Colonic mucosa (tissue), 4 donors: Measurements from ENCODE around the gene SHC3. TPM values are rescaled to one million over a fixed set of nuclear protein-coding genes. Genes with fewer than 3 reads are reported as not detected.

Experiments
- DNase-seq: peaks from one replicate; pipeline ENCODE4 v3.0.0-alpha.2; 2020
- H3K27ac ChIP-seq: fragments of 200-600 bp; one replicate; pipeline ENCODE4 v1.8.0; 2021
- H3K27me3 ChIP-seq: fragments of 200-600 bp; one replicate; pipeline ENCODE4 v1.8.0; 2021
- H3K36me3 ChIP-seq: fragments of 200-600 bp; one replicate; pipeline ENCODE4 v1.8.0; 2021
- H3K4me1 ChIP-seq: fragments of 200-600 bp; one replicate; pipeline ENCODE4 v1.8.0; 2021; ENCODE audit warnings: mild to moderate bottlenecking
- H3K4me3 ChIP-seq: fragments of 200-600 bp; one replicate; pipeline ENCODE4 v1.8.0; 2021
- H3K9ac ChIP-seq, 2 donors: one replicate each; pipeline ENCODE4 v1.7.0; 2013; ENCODE audit warnings: control low read depth in 2 of 2, low read depth in 2 of 2, low read length in 2 of 2
- H3K9me3 ChIP-seq: fragments of 200-600 bp; one replicate; pipeline ENCODE4 v1.8.0; 2021
- CTCF ChIP-seq: fragments of 200-600 bp; IDR thresholded peaks from one replicate; pipeline ENCODE4 v1.8.0; 2022; ENCODE audit warnings: antibody characterized with exemption, mild to moderate bottlenecking
- intact Hi-C: fragments of 100-400 bp; cut with DNase I; formaldehyde crosslinking; loops from one replicate; pipeline ENCODE4 v1.14.1; 2022
- total RNA-seq, 2 donors: library from RNA; stranded (reverse); fragmentation: NEBNext Ultra II Directional in 1 of 2; extraction: Animal tissue kit (Norgen Biotek cat#: 25700) in 1 of 2; gene quantifications; one replicate each; pipeline ENCODE4 v1.2.1, GENCODE V29; 2021
- donor health status: healthy.
- donor health status: DM: no; HTN: no; CAD: no.
- donor health status: DM: no; HTN: no; CAD: no.

SHC3 gene
- total RNA-seq, 2 donors from 2014 or later: 0.32 to 0.58 TPM

GRCh38 chr9:89191004-89191403, 12.4 kb upstream of the SHC3 start:
- H3K36me3 ChIP-seq: no peaks in the 10 kb centered on the region
- no peak overlapping the region for H3K9ac ChIP-seq
- no peak overlapping the region for H3K27ac ChIP-seq
- intact Hi-C loops: no loop called here
- no peaks in the 10 kb centered on the region for H3K4me1 ChIP-seq
- H3K27me3 ChIP-seq: no peaks in the 10 kb centered on the region
- H3K4me3 ChIP-seq: no peak overlapping the region
- no peak for TF ChIP-seq CTCF
- H3K9me3 ChIP-seq: no peaks in the 10 kb centered on the region
- DNase-seq: no peak

GRCh38 chr9:89189215-89189614, 10.6 kb upstream of the SHC3 start:
- H3K36me3 ChIP-seq: no peaks in the 10 kb centered on the region
- H3K9ac ChIP-seq: no peak overlapping the region
- TF ChIP-seq CTCF: no peak
- DNase-seq: no peak
- H3K27me3 ChIP-seq: no peaks in the 10 kb centered on the region
- no peaks in the 10 kb centered on the region for H3K4me1 ChIP-seq
- no peak overlapping the region for H3K4me3 ChIP-seq
- H3K27ac ChIP-seq: no peak overlapping the region
- H3K9me3 ChIP-seq: no peaks in the 10 kb centered on the region
- intact Hi-C loops: loop anchor here (10.0 kb wide), 1 partner anchor 56 kb away; no protein-coding TSS in a partner anchor

- DNase-seq: no peak
- Histone ChIP-seq H3K4me1 (no peaks in the 10 kb centered on the region), H3K27me3 (no peaks in the 10 kb centered on the region), H3K4me3 (no peak overlapping the region), H3K9me3 (no peaks in the 10 kb centered on the region), H3K27ac (no peak overlapping the region), H3K9ac (no peak overlapping the region), H3K36me3 (no peaks in the 10 kb centered on the region)
- intact Hi-C loops: loop anchor here (10.0 kb wide), 1 partner anchor 57 kb away; no protein-coding TSS in a partner anchor
- no peak for TF ChIP-seq CTCF
Observed at GRCh38 chr9:89187950-89188349, 9.3 kb upstream of the SHC3 start.

GRCh38 chr9:89187541-89187940, 8.9 kb upstream of the SHC3 start:
- Histone ChIP-seq H3K36me3 (no peaks in the 10 kb centered on the region), H3K9ac (no peak overlapping the region), H3K27me3 (no peaks in the 10 kb centered on the region), H3K9me3 (no peaks in the 10 kb centered on the region), H3K27ac (no peak overlapping the region), H3K4me3 (no peak overlapping the region), H3K4me1 (no peaks in the 10 kb centered on the region)
- no peak for TF ChIP-seq CTCF
- intact Hi-C loops: loop anchor here (10.0 kb wide), 1 partner anchor 57 kb away; no protein-coding TSS in a partner anchor
- no peak for DNase-seq

- no peak for TF ChIP-seq CTCF
- Histone ChIP-seq H3K9me3 (no peaks in the 10 kb centered on the region), H3K27me3 (no peaks in the 10 kb centered on the region), H3K36me3 (no peaks in the 10 kb centered on the region), H3K27ac (no peak overlapping the region), H3K9ac (no peak overlapping the region), H3K4me3 (no peak overlapping the region), H3K4me1 (no peaks in the 10 kb centered on the region)
- no peak for DNase-seq
- intact Hi-C loops: loop anchor here (10.0 kb wide), 1 partner anchor 58 kb away; no protein-coding TSS in a partner anchor
Observed at GRCh38 chr9:89186960-89187359, 8.3 kb upstream of the SHC3 start.
